SU-DHL-6 (cell line): ENCODE data around the gene COLQ.

Experiments
- H2AFZ ChIP-seq: fragments of 200-600 bp; sonication (generic); 2 replicates; pipeline ENCODE4 v1.6.1; 2014; ENCODE audit warnings: low read depth, mild to moderate bottlenecking, moderate library complexity, mixed read lengths, antibody characterized with exemption, low read length; ENCODE audit not compliant: severe bottlenecking
- H3F3A ChIP-seq: fragments of 200-600 bp; shearing (Covaris generic); 2 replicates; pipeline ENCODE4 v1.6.0; 2016; ENCODE audit warnings: antibody characterized with exemption, mild to moderate bottlenecking; ENCODE audit not compliant: insufficient read depth
- H3K27ac ChIP-seq: fragments of 200-600 bp; sonication (generic); 2 replicates; pipeline ENCODE4 v1.5.1; 2016; ENCODE audit warnings: low read depth, mild to moderate bottlenecking, low read length, moderate library complexity, mixed read lengths
- H3K27me3 ChIP-seq: fragments of 200-600 bp; sonication (generic), shearing (Covaris generic); 2 replicates; pipeline ENCODE4 v1.6.0; 2014; ENCODE audit warnings: mild to moderate bottlenecking, low read length
- H3K36me3 ChIP-seq: fragments of 200-600 bp; sonication (generic); 2 replicates; pipeline ENCODE4 v1.6.1; 2014; ENCODE audit warnings: mild to moderate bottlenecking, low read length, mixed read lengths
- H3K4me2 ChIP-seq: fragments of 300-600, 200-600 bp; shearing (Covaris generic), sonication (generic); 2 replicates; pipeline ENCODE4 v1.6.0; 2014; ENCODE audit warnings: low read length, low read depth, mild to moderate bottlenecking; ENCODE audit not compliant: poor library complexity, severe bottlenecking
- H3K4me3 ChIP-seq: fragments of 200-600 bp; sonication (generic); 2 replicates; pipeline ENCODE4 v1.5.1; 2014; ENCODE audit warnings: antibody characterized with exemption, low read length, mild to moderate bottlenecking, mixed read lengths; ENCODE audit not compliant: insufficient read depth, poor library complexity, severe bottlenecking
- H3K79me2 ChIP-seq: fragments of 200-600 bp; sonication (generic); 2 replicates; pipeline ENCODE4 v1.6.1; 2014; ENCODE audit warnings: mild to moderate bottlenecking, low read length, moderate library complexity; ENCODE audit not compliant: insufficient read depth
- H3K9ac ChIP-seq: fragments of 200-600 bp; sonication (generic); 2 replicates; pipeline ENCODE4 v1.7.0; 2014; ENCODE audit warnings: mild to moderate bottlenecking, low read length
- H3K9me2 ChIP-seq: fragments of 200-600 bp; sonication (generic); replicated peaks from 2 replicates; pipeline ENCODE4 v1.6.1; 2014; ENCODE audit warnings: low read length; ENCODE audit not compliant: insufficient read depth
- H3K9me3 ChIP-seq: fragments of 200-600 bp; sonication (generic); 2 replicates; pipeline ENCODE4 v1.6.1; 2014; ENCODE audit warnings: low read length, mixed read lengths; ENCODE audit not compliant: insufficient read depth
- H4K20me1 ChIP-seq: fragments of 200-600 bp; sonication (generic); 2 replicates; pipeline ENCODE4 v1.6.1; 2014; ENCODE audit warnings: low read depth, mild to moderate bottlenecking, antibody characterized with exemption, low read length, moderate library complexity, mixed read lengths
- CTCF ChIP-seq: fragments of 200-600 bp; sonication (generic); IDR thresholded peaks from one replicate; pipeline ENCODE4 v1.5.1; 2017; ENCODE audit warnings: antibody characterized with exemption, mild to moderate bottlenecking, low read length, moderate library complexity; ENCODE audit not compliant: insufficient read depth, poor library complexity, severe bottlenecking
- EZH2phosphoT487 ChIP-seq: fragments of 200-600 bp; sonication (generic), shearing (Covaris generic); conservative IDR thresholded peaks from 2 replicates; pipeline ENCODE4 v1.6.1; 2018; ENCODE audit warnings: mild to moderate bottlenecking, antibody characterized with exemption, low read length, moderate library complexity, mixed read lengths

The COLQ gene

GRCh38 chr3:15438983-15439382 is 82.5 kb downstream of the COLQ start:
- H3K4me2 ChIP-seq = no peak overlapping the region
- no peaks in the 10 kb centered on the region for H3K9me2 ChIP-seq
- TF ChIP-seq CTCF (no peak), EZH2phosphoT487 (no peak)
- H3K27ac ChIP-seq = no peak overlapping the region
- H3K4me3 ChIP-seq = no peak overlapping the region
- peaks cover 54% of the 10 kb centered on the region; the same call in 1 of the 2 replicates for H3K36me3 ChIP-seq
- H3K9me3 ChIP-seq = no peaks in the 10 kb centered on the region
- H3K9ac ChIP-seq = no peak overlapping the region
- no peak overlapping the region for H2AFZ ChIP-seq
- H3K27me3 ChIP-seq = no peaks in the 10 kb centered on the region
- H4K20me1 ChIP-seq = no peaks in the 10 kb centered on the region
- H3F3A ChIP-seq = no peaks in the 10 kb centered on the region
- H3K79me2 ChIP-seq = no peaks in the 10 kb centered on the region

GRCh38 chr3:15436246-15436645 is 85.3 kb downstream of the COLQ start:
- Histone ChIP-seq H3F3A (no peaks in the 10 kb centered on the region), H4K20me1 (no peaks in the 10 kb centered on the region), H3K9ac (no peak overlapping the region), H2AFZ (no peak overlapping the region), H3K79me2 (peaks cover 4% of the 10 kb centered on the region; the same call in 1 of the 2 replicates), H3K4me2 (no peak overlapping the region), H3K27me3 (no peaks in the 10 kb centered on the region), H3K9me2 (no peaks in the 10 kb centered on the region), H3K36me3 (peaks cover 57% of the 10 kb centered on the region), H3K9me3 (no peaks in the 10 kb centered on the region), H3K27ac (no peak overlapping the region), H3K4me3 (no peak overlapping the region)
- TF ChIP-seq CTCF (no peak), EZH2phosphoT487 (no peak)

- Histone ChIP-seq H3K27me3 (no peaks in the 10 kb centered on the region), H3K9me3 (no peaks in the 10 kb centered on the region), H3K27ac (no peak overlapping the region), H3F3A (no peaks in the 10 kb centered on the region), H3K79me2 (peaks cover 18% of the 10 kb centered on the region; the same call in 1 of the 2 replicates), H3K4me2 (no peak overlapping the region), H3K9ac (no peak overlapping the region), H3K4me3 (no peak overlapping the region), H4K20me1 (no peaks in the 10 kb centered on the region), H3K36me3 (peaks cover 52% of the 10 kb centered on the region), H2AFZ (no peak overlapping the region), H3K9me2 (no peaks in the 10 kb centered on the region)
- no peak for TF ChIP-seq CTCF
- TF ChIP-seq EZH2phosphoT487 = no peak
These were observed 86.8 kb downstream of the COLQ start for GRCh38 chr3:15434756-15435155.
